Measurements from ENCODE around the gene GRPEL1. TPM values are rescaled to one million over a fixed set of nuclear protein-coding genes. Genes with fewer than 3 reads are reported as not detected.

GRPEL1 gene
- total RNA-seq, 1 experiment from 2014 or later = 19.4 TPM

DNA sequence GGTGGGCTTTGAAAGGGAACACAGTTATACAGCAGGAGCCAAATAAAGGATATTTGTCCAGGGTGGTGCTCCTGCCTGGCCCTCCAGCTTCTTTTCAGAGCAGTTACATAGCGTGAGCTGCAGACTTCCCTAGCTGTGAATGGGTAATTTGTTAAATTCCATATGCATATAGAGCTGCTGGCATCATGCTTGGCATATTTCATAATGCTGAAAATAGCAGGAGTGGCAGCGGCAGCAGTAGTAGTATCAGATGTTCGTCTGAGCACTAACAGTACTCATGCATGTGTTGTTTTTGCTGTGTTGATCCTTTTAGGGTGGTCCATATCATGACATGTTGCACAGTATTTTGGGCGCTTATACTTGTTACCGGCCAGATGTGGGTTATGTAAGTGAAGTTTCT is 58.3 kb downstream of the GRPEL1 start:
- Histone ChIP-seq H3K79me2 (ENCODE audit: low read length) (no peaks in the 10 kb centered on the region), H3K27ac (ENCODE audit: low read length) (no peak overlapping the region), H3K4me1 (ENCODE audit: low read length) (peaks cover 16% of the 10 kb centered on the region), H3K9me3 (ENCODE audit: low read length) (no peaks in the 10 kb centered on the region), H3K9ac (ENCODE audit: low read length) (no peak overlapping the region), H3K27me3 (ENCODE audit: low read length) (no peaks in the 10 kb centered on the region), H2AFZ (ENCODE audit: low read length) (no peak overlapping the region), H3K4me3 (ENCODE audit: low read length) (no peak overlapping the region), H4K20me1 (ENCODE audit: insufficient read depth, low read depth, low read length) (no peaks in the 10 kb centered on the region), H3K36me3 (ENCODE audit: insufficient read depth, low read length) (peaks cover 9% of the 10 kb centered on the region; the same call in 1 of the 2 replicates), H3K4me2 (ENCODE audit: low read depth, low read length, poor library complexity, severe bottlenecking) (no peak overlapping the region), H3K9me2 (replicated peaks; ENCODE audit: insufficient read depth, low read length) (no peaks in the 10 kb centered on the region)
- DNase-seq = no peak

Other genes starting within 250 kb of the GRPEL1 start
- gene TBC1D14, start 158.2 kb downstream of the GRPEL1 start, total RNA-seq (2014; rRNA removed; shearing (Covaris generic); ENCODE audit: low replicate concordance) = 31.7 and 35.2 TPM in 2 replicates
- 12.8 and 23.4 TPM in 2 replicates for gene TADA2B, start 24.7 kb downstream of the GRPEL1 start, total RNA-seq (2014; rRNA removed; shearing (Covaris generic); ENCODE audit: low replicate concordance)
- gene SORCS2, start 124.5 kb upstream of the GRPEL1 start, total RNA-seq (2014; rRNA removed; shearing (Covaris generic); ENCODE audit: low replicate concordance) = not detected in 2 replicates